ENCODE measurements around the gene PTCD1. TPM values are rescaled to one million over a fixed set of nuclear protein-coding genes. Genes with fewer than 3 reads are reported as not detected.

Gene PTCD1
- total and polyA plus RNA-seq, 9 of the 15 experiments (the other 6 are each of a cell fraction or from before 2014, with no cell fraction given), result 0.46 to 17.1 (median 6.2) TPM

- peak; percentile 77; the same call in 1 of the 2 replicates for TF ChIP-seq KAT7 (CRISPR knock-in tag; IDR thresholded peaks at IDR 0.05; ENCODE audit: borderline replicate concordance)
- 0 out of 2 replicates have a peak, but pooled peaks have one; percentile 44 for TF ChIP-seq TCF7L2 (IDR thresholded peaks at IDR 0.05; ENCODE audit: low read depth, low read length)
- TF ChIP-seq SMC3 (conservative IDR thresholded peaks at IDR 0.05; ENCODE audit: insufficient read depth, low read depth, low read length), result peak; percentile 23; the same call in 1 of the 2 replicates
- TF ChIP-seq BRF1 (IDR thresholded peaks at IDR 0.05; ENCODE audit: borderline replicate concordance, extremely low read depth, insufficient read length), result no peak
- TF ChIP-seq KDM1A (IDR thresholded peaks at IDR 0.05), result no peak
- peak; percentile 92 for TF ChIP-seq RFX1 (IDR thresholded peaks at IDR 0.05)
- peak; percentile 65 to 72 for TF ChIP-seq NRF1 (conservative IDR thresholded peaks at IDR 0.05 in 1 of 2, IDR thresholded peaks at IDR 0.05 in 1 of 2)
- TF ChIP-seq ZBTB12 (CRISPR knock-in tag; IDR thresholded peaks at IDR 0.05), result peak; percentile 74
- peak in 1 of 2 experiments; percentile 60; a peak in 2 of 4 replicates for TF ChIP-seq NONO (IDR thresholded peaks at IDR 0.05; ENCODE audit: low read depth in 2 of 2, low read length in 1 of 2)
- peak; percentile 73; the same call in 1 of the 2 replicates for TF ChIP-seq SOX6 (IDR thresholded peaks at IDR 0.05)
- TF ChIP-seq TGIF2 (CRISPR knock-in tag; IDR thresholded peaks at IDR 0.05), result peak; percentile 73; the same call in 1 of the 2 replicates
- no peak for TF ChIP-seq SNAPC5 (CRISPR knock-in tag; IDR thresholded peaks at IDR 0.05)
- peak; percentile 74 for TF ChIP-seq ATF6 (CRISPR knock-in tag; IDR thresholded peaks at IDR 0.05)
- TF ChIP-seq FOXP1 (CRISPR knock-in tag; IDR thresholded peaks at IDR 0.05), result peak; percentile 42
- TF ChIP-seq ZNF280A (IDR thresholded peaks at IDR 0.05; ENCODE audit: low read depth, partially characterized antibody), result no peak
- TF ChIP-seq XRCC5 (IDR thresholded peaks at IDR 0.05; ENCODE audit: low read depth, low read length), result no peak; the same call in 1 of the 2 replicates
- TF ChIP-seq ZNF124 (CRISPR knock-in tag; IDR thresholded peaks at IDR 0.05), result no peak
These were observed 30.0 kb downstream of the PTCD1 start, which contains the start of the genes BUD31 and PDAP1 (continued) for GRCh38 chr7:99408379-99409191.
